Iris pigment epithelial cell (primary cell): ENCODE results near the gene CAPN6.

Experiments used
- DNase-seq: peaks from one replicate; pipeline ENCODE4 v3.0.0-alpha.2; 2011; ENCODE audit warnings: low read depth

CAPN6 gene

DNA sequence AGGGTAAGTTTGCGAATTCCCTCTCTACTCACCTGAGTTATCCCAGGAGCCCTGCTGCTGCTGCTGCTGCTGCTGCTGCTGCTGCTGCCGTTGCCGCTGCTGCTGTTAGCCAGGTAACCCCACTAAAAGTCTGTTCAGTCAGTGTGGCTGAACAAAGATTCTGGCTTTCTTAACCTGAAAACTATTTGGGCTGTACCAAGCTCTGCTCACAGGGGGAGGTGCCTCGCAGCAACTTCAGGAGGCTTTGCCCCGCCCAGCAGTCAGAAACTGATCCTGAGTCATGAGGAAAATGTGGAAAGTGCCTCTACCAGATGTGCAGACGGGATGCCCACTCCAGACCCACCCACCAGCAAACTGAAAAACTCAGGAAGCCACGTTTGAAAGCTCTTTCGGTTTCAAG is at the start of gene CAPN6:
TSS of gene CAPN6 (minus strand) at position 145 of the 400 bp plus-strand sequence. CDS start 6,547 bp downstream, outside the sequence.
- peak; percentile 12 for DNase-seq

DNA sequence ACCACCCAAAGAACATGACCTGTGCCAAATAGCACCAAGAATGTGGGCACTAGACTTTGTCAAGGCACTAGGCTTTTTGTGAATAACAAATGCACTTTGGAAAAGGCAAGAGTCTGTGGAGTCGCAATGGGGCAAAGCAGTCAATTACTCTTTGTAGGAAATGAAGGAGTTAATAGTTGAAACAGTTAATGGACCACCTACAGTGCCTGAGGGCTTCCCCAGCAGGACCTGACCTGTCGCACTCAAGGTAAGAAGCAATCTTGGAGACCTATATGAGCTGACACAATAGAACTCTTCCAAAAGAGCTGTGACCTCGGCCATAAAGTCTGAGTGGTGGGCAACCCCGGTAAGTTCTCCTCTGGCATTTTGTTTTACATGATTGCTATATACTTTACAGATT is 49.2 kb upstream of the CAPN6 start:
- DNase-seq, result no peak

DNA sequence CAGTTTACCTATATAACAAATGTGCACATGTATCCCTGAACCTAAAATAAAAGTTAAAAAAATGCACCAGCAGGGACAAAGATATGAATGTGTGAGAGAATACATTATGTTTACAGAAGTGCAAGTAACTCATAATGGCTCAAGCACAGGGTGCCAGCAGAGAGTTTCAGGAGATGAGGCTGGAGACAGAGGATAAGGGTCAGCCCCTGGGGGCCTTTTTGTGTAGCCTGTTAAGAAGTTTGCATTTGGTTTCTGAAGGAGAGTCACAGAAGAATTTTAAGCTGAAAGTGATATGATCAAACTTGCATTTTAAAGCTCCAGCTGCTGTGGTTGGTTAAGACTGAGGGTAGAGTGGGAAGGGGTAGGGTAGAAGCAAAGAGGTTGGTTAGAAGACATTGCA is 48.6 kb upstream of the CAPN6 start:
- DNase-seq, result no peak

DNA sequence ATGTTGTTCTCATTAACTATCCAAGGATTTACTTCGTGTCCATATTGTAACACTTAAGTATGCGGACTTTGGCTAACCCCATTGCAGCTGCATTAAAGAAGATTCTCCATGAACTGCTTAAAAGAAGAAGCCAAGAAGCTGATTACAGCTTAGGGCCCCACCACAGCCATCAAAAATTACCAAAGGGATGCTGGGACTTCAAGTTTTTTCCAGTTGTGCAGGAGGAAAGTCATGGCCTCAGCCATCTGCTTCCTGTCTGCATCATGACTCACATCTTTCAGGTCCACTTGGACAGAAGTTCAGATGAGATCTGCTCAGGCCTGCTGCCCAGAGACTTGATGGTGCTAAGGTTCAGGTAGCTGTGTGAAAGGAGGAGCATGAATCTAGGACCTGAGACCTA is 38.8 kb upstream of the CAPN6 start:
- no peak for DNase-seq

- DNase-seq, result no peak
Measured at GRCh38 chrX:111308039-111308438, 37.8 kb upstream of the CAPN6 start.

GRCh38 chrX:111302284-111302683 is 32.0 kb upstream of the CAPN6 start:
- DNase-seq, result no peak

DNA sequence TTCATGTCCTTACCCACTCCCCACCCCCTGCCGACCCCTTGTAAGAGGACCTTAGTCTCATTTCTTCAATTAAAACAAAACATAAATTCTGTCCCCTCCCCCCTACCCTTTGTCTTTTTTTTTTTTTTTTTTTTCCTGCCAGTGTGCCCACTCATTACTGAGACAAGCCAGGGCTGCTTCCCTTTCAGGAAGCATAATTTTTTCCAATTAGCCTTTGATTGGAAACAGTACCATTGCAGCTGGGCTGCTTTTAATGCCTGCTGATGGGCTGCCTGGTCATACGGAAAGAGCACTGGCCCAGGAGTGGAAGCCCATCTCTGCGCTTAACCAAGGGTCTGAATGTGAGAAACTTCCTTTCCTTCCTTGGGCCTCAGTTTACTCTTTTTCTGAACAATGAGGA is 18.6 kb upstream of the CAPN6 start:
- DNase-seq, result no peak

GRCh38 chrX:111284631-111285293 is 14.5 kb upstream of the CAPN6 start:
- no peak for DNase-seq

DNA sequence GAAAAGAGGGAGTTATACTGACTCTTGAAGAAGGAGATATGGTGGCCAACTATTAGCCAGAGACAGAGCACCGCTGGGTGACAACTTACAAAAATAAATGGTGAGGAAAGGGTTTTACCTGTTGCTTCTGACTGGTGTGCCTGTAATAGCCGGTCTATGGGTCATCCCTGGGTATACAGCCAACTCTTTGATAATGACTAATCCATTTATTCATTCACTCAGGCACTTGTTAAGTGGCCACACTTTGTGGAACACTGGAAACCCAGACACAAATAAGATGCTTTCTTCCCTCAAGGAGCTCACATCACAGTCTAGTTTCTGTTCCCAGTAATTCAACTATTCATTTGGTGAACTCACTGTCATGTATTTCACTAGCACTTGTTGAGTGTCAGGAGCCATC is 13.2 kb upstream of the CAPN6 start:
- DNase-seq, result no peak

GRCh38 chrX:111282991-111283390 is 12.7 kb upstream of the CAPN6 start:
- DNase-seq, result no peak

DNA sequence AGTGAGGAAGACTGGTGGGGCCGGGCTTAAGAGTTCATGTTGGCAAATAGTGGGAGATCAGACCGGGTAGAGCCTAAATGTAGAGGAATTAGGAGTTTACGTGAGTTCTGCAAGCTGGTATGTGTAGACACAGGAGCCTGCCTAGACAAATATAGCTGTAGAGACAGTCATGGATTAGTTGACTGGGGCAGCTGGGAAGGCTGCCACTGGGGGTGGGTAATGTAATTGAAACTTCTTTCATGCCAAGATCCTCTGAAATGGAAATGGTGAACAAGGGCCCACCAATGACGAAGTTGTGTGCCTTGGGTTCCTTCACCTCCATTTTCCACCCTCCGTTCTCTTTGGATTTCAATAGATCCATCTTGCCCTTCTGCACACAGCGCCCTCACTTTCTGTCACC is 11.9 kb upstream of the CAPN6 start:
- DNase-seq, result no peak

- no peak for DNase-seq
Measured at GRCh38 chrX:111268506-111268905, 1.8 kb downstream of the CAPN6 start.

DNA sequence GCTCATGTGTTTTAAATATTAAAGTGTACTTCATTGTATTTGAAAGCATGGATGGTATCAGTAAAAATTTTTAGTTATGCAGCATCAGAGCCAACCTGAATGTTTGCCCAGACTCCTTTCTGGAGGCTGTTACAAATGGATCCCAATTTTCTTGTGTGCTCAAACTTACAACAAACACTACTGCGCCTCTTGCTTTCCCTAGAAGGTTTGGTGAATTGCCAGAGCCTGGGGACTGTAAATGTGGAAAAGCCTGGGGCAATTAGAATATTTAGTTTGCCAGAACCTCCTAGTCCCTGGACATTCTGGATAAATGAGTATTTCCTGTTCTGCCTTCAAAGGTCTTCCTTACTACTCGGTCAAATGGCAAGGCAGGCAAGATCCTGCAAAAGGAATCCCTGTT is 4.8 kb downstream of the CAPN6 start:
- no peak for DNase-seq

DNA sequence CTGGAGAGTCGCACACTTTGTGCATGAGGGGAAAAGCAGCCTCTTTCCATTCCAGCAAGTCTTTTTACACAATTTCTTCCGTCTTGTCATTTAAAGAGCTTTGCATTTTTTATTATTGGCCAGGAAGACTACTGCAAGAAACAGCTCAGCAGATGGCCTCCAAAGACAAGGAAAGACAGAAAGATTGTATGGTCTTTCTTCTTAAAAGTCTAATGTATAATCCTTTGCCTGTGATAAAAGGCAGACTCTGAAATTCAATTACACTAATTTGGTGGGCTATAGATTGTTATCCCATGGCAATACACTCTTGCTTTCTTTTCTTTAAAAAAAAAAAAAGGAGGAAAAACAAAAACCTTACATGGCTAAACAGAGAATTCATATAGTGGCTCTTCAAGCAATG is 5.9 kb downstream of the CAPN6 start:
- no peak for DNase-seq

- peak; percentile 14 for DNase-seq
Measured at GRCh38 chrX:111262086-111262485, 8.2 kb downstream of the CAPN6 start.

- DNase-seq, result no peak
Measured at GRCh38 chrX:111260451-111260850, 9.8 kb downstream of the CAPN6 start.

DNA sequence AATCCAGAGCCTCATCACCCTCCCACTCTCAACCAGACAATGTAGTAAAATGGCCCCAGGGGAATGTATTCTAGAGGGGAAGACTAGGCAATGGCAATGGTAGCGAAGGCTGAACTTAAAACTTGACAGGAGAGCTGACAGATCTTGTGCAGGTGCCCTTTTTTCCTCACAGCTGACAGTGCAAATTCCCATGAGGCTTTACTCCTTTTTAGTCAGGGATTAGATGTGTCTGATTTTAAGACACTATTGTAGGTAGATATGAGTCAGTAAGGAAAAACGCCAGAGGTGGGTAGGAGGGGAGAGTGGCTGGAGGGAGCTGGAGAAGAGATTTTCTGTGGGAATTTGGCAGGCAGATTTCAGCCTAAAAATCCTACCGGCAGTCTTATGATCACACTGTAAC is 10.7 kb downstream of the CAPN6 start:
- DNase-seq, result no peak

GRCh38 chrX:111257733-111258132 is 12.6 kb downstream of the CAPN6 start:
- DNase-seq, result no peak

DNA sequence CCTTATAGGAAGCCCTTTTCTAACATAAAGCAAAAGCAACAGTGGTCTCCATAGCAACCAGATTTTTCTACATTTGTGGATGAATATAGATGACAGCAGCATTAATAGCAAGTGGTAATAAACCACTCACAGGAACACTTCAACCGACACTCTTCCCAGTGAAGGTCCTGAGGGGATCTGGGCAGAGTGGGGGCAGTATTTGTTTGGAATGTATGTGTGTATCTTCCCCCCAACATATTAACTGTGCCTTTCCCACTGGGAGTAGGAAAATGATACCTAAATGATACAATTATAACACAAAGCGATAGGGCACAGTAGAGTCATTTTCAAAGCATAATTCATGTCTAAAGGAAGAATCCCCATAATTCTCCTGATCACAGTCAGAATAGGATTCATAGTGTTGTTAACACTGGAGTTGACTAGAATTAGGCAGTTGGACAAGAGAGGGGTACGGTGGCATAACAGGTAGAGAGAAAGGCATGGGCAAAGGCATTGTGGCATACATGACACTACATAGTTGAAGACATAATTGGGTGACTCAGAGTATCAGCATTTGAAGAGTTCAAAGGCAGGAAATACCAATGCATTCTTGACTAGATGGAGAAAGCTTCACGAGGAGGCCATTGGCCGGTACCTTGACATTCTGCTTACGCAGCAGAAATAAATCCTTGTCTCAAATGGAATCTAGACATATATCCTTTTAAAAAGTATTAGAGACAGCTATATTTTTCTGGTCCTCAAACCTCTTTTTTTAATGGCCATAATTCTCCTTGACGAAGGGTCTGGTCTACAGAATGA is 15.2 kb downstream of the CAPN6 start:
- DNase-seq, result no peak

DNA sequence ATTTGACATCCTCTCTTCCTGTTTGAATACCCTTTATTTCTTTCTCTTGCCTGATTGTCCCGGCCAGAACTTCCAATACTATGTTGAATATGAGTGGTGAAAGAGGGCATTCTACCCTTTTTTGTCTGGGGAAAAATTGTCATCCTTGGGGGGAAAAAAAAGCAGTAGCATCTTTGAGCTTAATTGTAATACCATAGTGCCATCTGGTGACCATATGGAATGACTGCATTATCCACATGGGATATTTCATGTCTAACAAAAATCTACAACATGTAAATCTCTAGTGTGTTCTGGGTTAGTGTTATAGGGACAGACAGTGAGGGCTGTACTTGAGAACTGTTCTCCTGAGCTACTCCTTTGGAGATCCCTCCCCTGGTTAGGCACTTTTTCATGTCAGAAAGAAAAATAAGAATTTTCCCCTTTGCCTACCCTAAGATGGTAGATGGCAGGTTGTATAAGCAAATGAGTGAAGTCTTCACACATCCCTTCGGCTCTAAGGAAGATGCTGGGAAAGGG is 26.0 kb downstream of the CAPN6 start:
- DNase-seq, result peak; percentile 27

- no peak for DNase-seq
Measured at GRCh38 chrX:111216293-111216801, 53.9 kb downstream of the CAPN6 start.

GRCh38 chrX:111207851-111208250 is 62.4 kb downstream of the CAPN6 start:
- DNase-seq, result no peak

GRCh38 chrX:111200327-111200726 is 70.0 kb downstream of the CAPN6 start:
- DNase-seq, result no peak
